Activated naive CD4-positive, alpha-beta T cell treated with anti-CD3 and anti-CD28 coated beads, Interleukin-2, amount 50 U/mL, for 72 hours (primary cell): Measurements from ENCODE around the gene NCK2. TPM values are rescaled to one million over a fixed set of nuclear protein-coding genes. Genes with fewer than 3 reads are reported as not detected.

Experiments
- ATAC-seq, 2 donors: fragments of 150-1000 bp; cut with Tn5 transposase; 2 replicates each; pipeline ENCODE4 v1.10.0; 2021; ENCODE audit warnings: mild to moderate bottlenecking in 2 of 2, moderate library complexity in 2 of 2
- DNase-seq, 2 donors: peaks; one replicate each; pipeline ENCODE4 v3.0.0; 2021 to 2022; ENCODE audit warnings: low spot score in 2 of 2
- H3K27ac Mint-ChIP-seq, 2 donors: one replicate each; pipeline ENCODE4 v1.8.0; 2022; ENCODE audit warnings: mild to moderate bottlenecking in 2 of 2, mixed read lengths in 2 of 2
- H3K36me3 Mint-ChIP-seq, 2 donors: one replicate each; pipeline ENCODE4 v1.8.0; 2022; ENCODE audit warnings: mixed read lengths in 2 of 2
- H3K9me3 Mint-ChIP-seq, 2 donors: one replicate each; pipeline ENCODE4 v1.8.0; 2022; ENCODE audit warnings: mixed read lengths in 2 of 2
- total RNA-seq, 2 donors: library from RNA; stranded (reverse); gene quantifications; one replicate each; pipeline ENCODE4 v1.2.3, GENCODE V29; 2022

Gene NCK2
- total RNA-seq = 10 to 100 TPM; 89.3 to 98.5 TPM

GRCh38 chr2:105744909-105745853 lies at the start of gene NCK2:
NCK2 (plus strand) TSS chr2:105744912; CDS start chr2:105855064, 110,152 bp downstream.
- no peak for ATAC-seq
- Mint-ChIP-seq H3K9me3 (peaks cover 7 to 11% of the 10 kb centered on the region in 2 donors), H3K27ac (peak within 1 kb of the TSS; percentile 99 to 100), H3K36me3 (peaks cover 46 to 60% of the 10 kb centered on the region in 2 donors)
- peak in 1 of 2 donors; percentile 45 for DNase-seq

- DNase-seq = no peak
- Mint-ChIP-seq H3K36me3 (peaks cover 6 to 13% of the 10 kb centered on the region in 2 donors), H3K27ac (peak overlapping the region in 1 of 2 donors; percentile 31), H3K9me3 (peaks cover 7 to 9% of the 10 kb centered on the region in 2 donors)
- no peak for ATAC-seq
These were observed 46.8 kb upstream of the NCK2 start for GRCh38 chr2:105697781-105698449.

GRCh38 chr2:105698820-105699219 lies 45.9 kb upstream of the NCK2 start:
- H3K36me3 Mint-ChIP-seq = peaks cover 6 to 13% of the 10 kb centered on the region in 2 donors
- no peak for DNase-seq
- peaks cover 7 to 9% of the 10 kb centered on the region in 2 donors for H3K9me3 Mint-ChIP-seq
- peak overlapping the region in 1 of 2 donors; percentile 31 for H3K27ac Mint-ChIP-seq
- ATAC-seq = peak in 1 of 2 donors; percentile 80

GRCh38 chr2:105701042-105701441 lies 43.7 kb upstream of the NCK2 start:
- DNase-seq (no peak), ATAC-seq (no peak)
- H3K9me3 Mint-ChIP-seq = no peaks in the 10 kb centered on the region
- no peak overlapping the region for H3K27ac Mint-ChIP-seq
- H3K36me3 Mint-ChIP-seq = no peaks in the 10 kb centered on the region

GRCh38 chr2:105708697-105709096 lies 36.0 kb upstream of the NCK2 start:
- DNase-seq (no peak), ATAC-seq (no peak)
- H3K27ac Mint-ChIP-seq = no peak overlapping the region
- no peaks in the 10 kb centered on the region for H3K36me3 Mint-ChIP-seq
- H3K9me3 Mint-ChIP-seq = no peaks in the 10 kb centered on the region

- DNase-seq (no peak), ATAC-seq (no peak)
- Mint-ChIP-seq H3K27ac (no peak overlapping the region), H3K9me3 (no peaks in the 10 kb centered on the region), H3K36me3 (no peaks in the 10 kb centered on the region)
These were observed 33.3 kb upstream of the NCK2 start for GRCh38 chr2:105711394-105711793.

- no peak for DNase-seq
- no peak overlapping the region for H3K27ac Mint-ChIP-seq
- no peaks in the 10 kb centered on the region for H3K36me3 Mint-ChIP-seq
These were observed 32.4 kb upstream of the NCK2 start for GRCh38 chr2:105712166-105712915.

GRCh38 chr2:105712981-105713596 lies 31.6 kb upstream of the NCK2 start:
- Mint-ChIP-seq H3K36me3 (no peaks in the 10 kb centered on the region), H3K27ac (no peak overlapping the region), H3K9me3 (no peaks in the 10 kb centered on the region)
- ATAC-seq (no peak), DNase-seq (no peak)

More at GRCh38 chr2:105712166-105712915, 32.4 kb upstream of the NCK2 start:
- no peak for ATAC-seq
- H3K9me3 Mint-ChIP-seq = no peaks in the 10 kb centered on the region

- ATAC-seq (no peak), DNase-seq (no peak)
- no peak overlapping the region for H3K27ac Mint-ChIP-seq
- H3K9me3 Mint-ChIP-seq = no peaks in the 10 kb centered on the region
- no peaks in the 10 kb centered on the region for H3K36me3 Mint-ChIP-seq
These were observed 30.6 kb upstream of the NCK2 start for GRCh38 chr2:105714141-105714540.

GRCh38 chr2:105718846-105719481 lies 25.7 kb upstream of the NCK2 start:
- ATAC-seq = no peak
- no peak for DNase-seq
- Mint-ChIP-seq H3K27ac (peak overlapping the region in 1 of 2 donors; percentile 7), H3K9me3 (no peaks in the 10 kb centered on the region), H3K36me3 (no peaks in the 10 kb centered on the region)

- Mint-ChIP-seq H3K36me3 (peaks cover 6% of the 10 kb centered on the region in 2 donors), H3K27ac (no peak overlapping the region), H3K9me3 (peaks cover 5 to 6% of the 10 kb centered on the region in 2 donors)
- DNase-seq (no peak), ATAC-seq (peak in 1 of 2 donors; percentile 57)
These were observed 22.7 kb upstream of the NCK2 start for GRCh38 chr2:105721991-105722511.

GRCh38 chr2:105722726-105723297 lies 21.9 kb upstream of the NCK2 start:
- ATAC-seq (no peak), DNase-seq (no peak)
- H3K27ac Mint-ChIP-seq = no peak overlapping the region
- H3K36me3 Mint-ChIP-seq = peaks cover 7 to 11% of the 10 kb centered on the region in 2 donors
- peaks cover 5 to 10% of the 10 kb centered on the region in 2 donors for H3K9me3 Mint-ChIP-seq

GRCh38 chr2:105723431-105723830 lies 21.3 kb upstream of the NCK2 start:
- H3K27ac Mint-ChIP-seq = no peak overlapping the region

GRCh38 chr2:105725388-105725787 lies 19.3 kb upstream of the NCK2 start:
- Mint-ChIP-seq H3K9me3 (peaks cover 5 to 10% of the 10 kb centered on the region in 2 donors), H3K36me3 (peaks cover 7 to 11% of the 10 kb centered on the region in 2 donors), H3K27ac (no peak overlapping the region)
- ATAC-seq (no peak), DNase-seq (no peak)

More at GRCh38 chr2:105723431-105723830, 21.3 kb upstream of the NCK2 start:
- DNase-seq (no peak), ATAC-seq (no peak)
- Mint-ChIP-seq H3K9me3 (peaks cover 5 to 10% of the 10 kb centered on the region in 2 donors), H3K36me3 (peaks cover 7 to 11% of the 10 kb centered on the region in 2 donors)

- DNase-seq (no peak), ATAC-seq (no peak)
- Mint-ChIP-seq H3K9me3 (peaks cover 5 to 10% of the 10 kb centered on the region in 2 donors), H3K36me3 (peaks cover 7 to 11% of the 10 kb centered on the region in 2 donors), H3K27ac (no peak overlapping the region)
These were observed 14.5 kb upstream of the NCK2 start for GRCh38 chr2:105730170-105730569.
